Mucosa of descending colon (tissue), 3 donors: ENCODE results near the gene SEC24C. TPM values are rescaled to one million over a fixed set of nuclear protein-coding genes. Genes with fewer than 3 reads are reported as not detected.

Experiments
- ATAC-seq: fragments of 200-7000 bp; cut with Tn5 transposase; one replicate; pipeline ENCODE4 v1.9.1; 2020; ENCODE audit warnings: mild to moderate bottlenecking, moderate library complexity
- DNase-seq, 3 donors: peaks; one replicate each; pipeline ENCODE4 v3.0.0-alpha.2; 2020
- H3K36me3 ChIP-seq: fragments of 200-600 bp; one replicate; pipeline ENCODE4 v1.8.0; 2021; ENCODE audit warnings: low read depth, mild to moderate bottlenecking
- H3K4me1 ChIP-seq: fragments of 200-600 bp; one replicate; pipeline ENCODE4 v1.8.0; 2021; ENCODE audit warnings: low read depth, mild to moderate bottlenecking
- H3K4me3 ChIP-seq: fragments of 200-600 bp; one replicate; pipeline ENCODE4 v1.8.0; 2021; ENCODE audit warnings: mild to moderate bottlenecking
- H3K9me3 ChIP-seq: fragments of 200-600 bp; one replicate; pipeline ENCODE4 v1.8.0; 2021; ENCODE audit warnings: mild to moderate bottlenecking
- intact Hi-C, 2 donors: fragments of 100-400 bp; cut with DNase I in 1 of 2; cut with micrococcal nuclease in 1 of 2; formaldehyde crosslinking; loops; one replicate each; pipeline versions ENCODE4 v1.11.0 to v1.11.1; 2022; cut with DNase I, micrococcal nuclease
- total RNA-seq, 3 donors: library from RNA; stranded (reverse); fragmentation: NEBNext Ultra II Directional in 2 of 3; extraction: Animal tissue kit (Norgen Biotek cat#: 25700) in 2 of 3; gene quantifications; one replicate each; pipeline versions ENCODE4 v1.2.1 to v1.2.4, GENCODE V29; 2021 to 2023
- TF ChIP-seq, protein P1 (sequence below): fragments of 200-600 bp; IDR thresholded peaks from one replicate; pipeline ENCODE4 v1.8.0; 2022; ENCODE audit warnings: antibody characterized with exemption, mild to moderate bottlenecking
- donor health status: DM: no; HTN: no; CAD: no; lungs with moderate emphysema.
- donor health status: DM: no; HTN: no; CAD: no.
- donor health status: DM: no; HTN: yes; CAD: no.

The SEC24C gene
- total RNA-seq, 3 donors from 2014 or later = 64.5 to 73.6 (median 71.2) TPM

DNA sequence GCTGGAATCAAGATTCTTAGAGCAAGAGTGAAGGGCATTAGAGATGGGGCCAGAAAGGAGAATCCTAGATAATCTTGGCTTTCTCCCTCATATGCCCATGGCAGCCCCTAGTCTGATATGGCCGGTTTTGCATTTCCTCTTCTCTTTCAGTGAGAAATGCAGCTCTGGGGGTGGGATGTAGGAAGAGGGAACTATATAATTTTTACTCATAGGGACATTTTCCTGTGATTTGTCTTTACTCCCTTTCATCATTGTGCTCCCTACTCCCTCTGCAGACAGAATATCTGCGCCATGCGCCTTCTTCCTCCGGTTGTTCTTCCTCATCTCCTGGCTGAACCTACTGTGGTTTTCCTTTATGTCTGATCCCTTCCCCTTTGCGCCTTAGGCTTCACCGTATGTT, 20.9 kb downstream of the SEC24C start:
- no peak for DNase-seq
- no peak overlapping the region for H3K4me3 ChIP-seq
- peaks cover 10% of the 10 kb centered on the region for H3K36me3 ChIP-seq
- intact Hi-C loops = no loop called here
- ATAC-seq = no peak
- H3K4me1 ChIP-seq = no peaks in the 10 kb centered on the region
- TF ChIP-seq, protein P1, sequence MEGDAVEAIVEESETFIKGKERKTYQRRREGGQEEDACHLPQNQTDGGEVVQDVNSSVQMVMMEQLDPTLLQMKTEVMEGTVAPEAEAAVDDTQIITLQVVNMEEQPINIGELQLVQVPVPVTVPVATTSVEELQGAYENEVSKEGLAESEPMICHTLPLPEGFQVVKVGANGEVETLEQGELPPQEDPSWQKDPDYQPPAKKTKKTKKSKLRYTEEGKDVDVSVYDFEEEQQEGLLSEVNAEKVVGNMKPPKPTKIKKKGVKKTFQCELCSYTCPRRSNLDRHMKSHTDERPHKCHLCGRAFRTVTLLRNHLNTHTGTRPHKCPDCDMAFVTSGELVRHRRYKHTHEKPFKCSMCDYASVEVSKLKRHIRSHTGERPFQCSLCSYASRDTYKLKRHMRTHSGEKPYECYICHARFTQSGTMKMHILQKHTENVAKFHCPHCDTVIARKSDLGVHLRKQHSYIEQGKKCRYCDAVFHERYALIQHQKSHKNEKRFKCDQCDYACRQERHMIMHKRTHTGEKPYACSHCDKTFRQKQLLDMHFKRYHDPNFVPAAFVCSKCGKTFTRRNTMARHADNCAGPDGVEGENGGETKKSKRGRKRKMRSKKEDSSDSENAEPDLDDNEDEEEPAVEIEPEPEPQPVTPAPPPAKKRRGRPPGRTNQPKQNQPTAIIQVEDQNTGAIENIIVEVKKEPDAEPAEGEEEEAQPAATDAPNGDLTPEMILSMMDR = no peak
- no peaks in the 10 kb centered on the region for H3K9me3 ChIP-seq

DNA sequence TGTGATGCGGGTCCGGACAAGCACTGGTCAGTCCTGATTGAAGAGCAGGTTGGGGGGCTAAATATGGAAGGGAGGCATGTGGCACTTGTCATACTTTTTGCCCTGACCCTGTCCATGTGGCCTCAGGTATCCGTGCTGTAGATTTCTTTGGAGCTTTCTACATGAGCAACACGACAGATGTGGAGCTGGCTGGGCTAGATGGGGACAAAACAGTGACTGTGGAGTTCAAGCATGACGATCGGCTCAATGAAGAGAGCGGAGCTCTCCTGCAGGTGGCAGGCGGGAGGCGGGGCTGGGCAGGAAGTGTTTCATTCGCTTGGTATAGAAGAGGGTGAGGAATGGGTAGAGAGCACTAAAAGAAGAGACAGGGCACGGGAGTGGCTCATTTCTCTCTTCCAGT, 24.7 kb downstream of the SEC24C start:
- ATAC-seq = peak; percentile 9
- DNase-seq = peak in 2 of 3 donors; percentile 52 to 53
- intact Hi-C loops = no loop called here
- Histone ChIP-seq H3K4me1 (peaks cover 6% of the 10 kb centered on the region), H3K9me3 (no peaks in the 10 kb centered on the region), H3K36me3 (no peaks in the 10 kb centered on the region), H3K4me3 (no peak overlapping the region)
- TF ChIP-seq, protein P1 = no peak

DNA sequence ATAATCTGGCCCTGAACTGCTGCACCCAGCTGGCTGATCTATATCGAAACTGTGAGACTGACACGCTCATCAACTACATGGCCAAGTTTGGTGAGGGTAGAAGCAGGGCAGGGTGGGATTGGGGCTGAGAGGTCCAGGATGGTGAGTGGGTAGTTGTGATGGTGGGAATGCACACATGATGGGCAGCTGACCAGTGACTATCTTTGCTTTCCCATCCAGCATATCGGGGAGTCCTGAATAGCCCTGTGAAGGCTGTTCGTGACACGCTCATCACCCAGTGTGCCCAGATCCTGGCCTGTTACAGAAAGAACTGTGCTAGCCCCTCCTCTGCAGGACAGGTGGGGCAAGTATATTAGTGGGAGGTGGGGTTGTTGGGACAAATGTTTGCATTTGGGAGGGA, 25.2 kb downstream of the SEC24C start:
- Histone ChIP-seq H3K4me3 (no peak overlapping the region), H3K9me3 (no peaks in the 10 kb centered on the region), H3K36me3 (no peaks in the 10 kb centered on the region), H3K4me1 (peaks cover 12% of the 10 kb centered on the region)
- intact Hi-C loops = no loop called here
- no peak for ATAC-seq
- TF ChIP-seq, protein P1 = no peak
- DNase-seq = no peak

DNA sequence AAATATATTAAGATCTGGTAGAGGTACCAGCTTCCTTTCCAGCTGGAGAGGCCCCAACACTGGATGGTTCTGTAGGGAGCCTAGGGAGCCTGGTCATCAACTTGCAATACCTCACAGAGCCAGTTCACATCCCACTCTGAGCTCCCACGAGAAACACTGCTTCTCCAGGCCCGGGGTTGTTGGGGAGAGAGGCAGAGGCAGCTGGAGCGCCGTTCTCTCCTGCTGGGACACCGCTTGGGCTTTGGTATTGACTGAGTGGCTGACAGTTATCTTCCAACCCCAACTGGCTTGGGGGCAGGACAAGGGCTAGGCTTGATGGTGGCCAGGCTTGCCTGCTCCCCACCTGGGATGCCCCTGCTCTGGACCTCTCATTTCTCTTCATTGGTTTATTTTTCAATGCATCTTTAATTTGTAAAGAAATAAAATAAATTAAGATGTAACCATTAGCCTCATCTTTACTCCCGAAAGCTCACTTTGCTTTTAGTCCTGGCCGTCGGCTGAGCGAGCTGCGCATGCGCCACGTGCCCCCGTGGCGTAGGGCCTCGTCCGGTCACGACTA, 27.6 kb downstream of the SEC24C start:
- H3K4me3 ChIP-seq = peak overlapping the region; percentile 81
- DNase-seq (peak in 1 of 3 donors; percentile 89), ATAC-seq (peak; percentile 68)
- no peaks in the 10 kb centered on the region for H3K36me3 ChIP-seq
- TF ChIP-seq, protein P1 = no peak
- H3K9me3 ChIP-seq = no peaks in the 10 kb centered on the region
- intact Hi-C loops = no loop called here
- peaks cover 21% of the 10 kb centered on the region for H3K4me1 ChIP-seq

DNA sequence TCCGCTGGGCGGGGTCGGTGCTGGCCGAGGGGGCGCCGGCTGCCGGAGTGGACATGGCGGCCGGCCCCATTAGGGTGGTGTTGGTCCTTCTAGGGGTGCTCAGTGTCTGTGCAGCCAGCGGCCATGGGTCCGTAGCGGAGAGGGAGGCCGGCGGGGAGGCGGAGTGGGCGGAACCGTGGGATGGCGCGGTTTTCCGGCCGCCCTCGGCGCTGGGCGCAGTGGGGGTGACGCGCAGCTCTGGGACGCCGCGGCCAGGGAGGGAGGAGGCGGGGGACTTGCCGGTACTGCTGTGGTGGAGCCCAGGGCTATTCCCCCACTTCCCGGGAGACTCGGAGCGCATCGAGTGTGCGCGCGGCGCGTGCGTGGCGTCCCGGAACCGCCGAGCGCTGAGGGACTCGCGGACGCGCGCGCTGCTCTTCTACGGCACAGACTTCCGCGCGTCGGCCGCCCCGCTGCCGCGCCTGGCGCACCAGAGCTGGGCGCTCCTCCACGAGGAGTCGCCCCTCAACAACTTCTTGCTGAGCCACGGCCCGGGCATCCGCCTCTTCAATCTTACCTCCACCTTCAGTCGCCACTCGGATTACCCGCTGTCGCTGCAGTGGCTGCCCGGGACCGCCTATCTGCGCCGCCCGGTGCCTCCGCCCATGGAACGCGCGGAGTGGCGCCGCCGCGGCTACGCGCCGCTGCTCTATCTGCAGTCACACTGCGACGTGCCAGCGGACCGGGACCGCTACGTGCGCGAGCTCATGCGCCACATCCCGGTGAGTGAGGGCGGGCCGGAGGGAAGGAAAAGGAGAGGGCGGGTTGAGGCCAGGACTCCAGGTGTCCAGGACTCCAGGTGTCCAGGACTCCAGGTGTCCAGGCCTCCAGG, 28.3 kb downstream of the SEC24C start:
- peaks cover 21% of the 10 kb centered on the region for H3K4me1 ChIP-seq
- no peaks in the 10 kb centered on the region for H3K9me3 ChIP-seq
- H3K4me3 ChIP-seq = peak overlapping the region; percentile 81
- peak; percentile 82 to 92 (median 91) for DNase-seq
- H3K36me3 ChIP-seq = no peaks in the 10 kb centered on the region
- ATAC-seq = peak; percentile 86
- TF ChIP-seq, protein P1 = peak; percentile 21
- intact Hi-C loops = no loop called here
